SK-N-SH (cell line): ENCODE measurements around the gene IFI6.

ENCODE experiments used
- SIN3A ChIP-seq: IDR thresholded peaks from 2 replicates; pipeline ENCODE4 v1.6.1; 2012; ENCODE audit warnings: low read depth, mild to moderate bottlenecking, low read length, moderate library complexity, borderline replicate concordance
- SMC3 ChIP-seq: IDR thresholded peaks from 2 replicates; pipeline ENCODE4 v1.6.1; 2012; ENCODE audit warnings: low read depth, low read length, improper control_type of control experiment

DNA sequence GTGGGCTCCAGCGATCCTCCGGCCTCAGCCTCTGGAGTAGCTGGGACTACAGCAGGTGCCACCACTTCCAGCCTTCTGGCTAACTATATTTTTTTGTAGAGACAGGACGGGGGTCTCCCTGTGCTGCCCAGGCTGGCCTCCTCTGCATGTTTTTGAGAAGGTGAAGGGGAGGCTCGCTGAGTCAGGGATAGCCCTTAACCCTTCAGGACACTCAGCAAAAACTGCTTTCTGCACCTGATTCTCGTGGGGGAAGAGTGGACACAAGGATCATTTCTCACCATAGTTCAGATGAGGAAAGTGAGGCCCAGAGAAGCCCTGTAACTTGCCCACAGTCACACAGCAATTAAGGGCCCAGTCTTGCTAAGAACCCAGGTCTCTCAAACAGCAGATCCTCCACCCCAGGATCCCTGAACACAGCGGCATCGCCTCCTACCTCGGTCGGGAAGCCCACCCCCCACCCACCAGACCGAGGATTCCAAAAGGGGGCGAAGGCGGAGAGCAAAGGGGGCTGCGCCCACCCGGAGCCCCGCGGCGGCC is 38.3 kb downstream of the IFI6 start:
- TF ChIP-seq SMC3 (no peak), SIN3A (no peak)
